HG02763 (cell line): ENCODE results near the gene MTMR12.
"Not testable (repeated sequence)": the region's sequence is repeated elsewhere in the genome, so short reads cannot be mapped to it uniquely, and the experiment has no call there.

Source experiments
- ATAC-seq: cut with Tn5 transposase; IDR thresholded peaks from one replicate; pipeline ENCODE4 v1.9.1; 2021; ENCODE audit warnings: mild to moderate bottlenecking, moderate library complexity; ENCODE audit not compliant: unreplicated experiment

Gene MTMR12

GRCh38 chr5:32241034-32241783, 71.5 kb downstream of the MTMR12 start:
- no peak for ATAC-seq

GRCh38 chr5:32239385-32239784, 73.4 kb downstream of the MTMR12 start:
- no peak for ATAC-seq

DNA sequence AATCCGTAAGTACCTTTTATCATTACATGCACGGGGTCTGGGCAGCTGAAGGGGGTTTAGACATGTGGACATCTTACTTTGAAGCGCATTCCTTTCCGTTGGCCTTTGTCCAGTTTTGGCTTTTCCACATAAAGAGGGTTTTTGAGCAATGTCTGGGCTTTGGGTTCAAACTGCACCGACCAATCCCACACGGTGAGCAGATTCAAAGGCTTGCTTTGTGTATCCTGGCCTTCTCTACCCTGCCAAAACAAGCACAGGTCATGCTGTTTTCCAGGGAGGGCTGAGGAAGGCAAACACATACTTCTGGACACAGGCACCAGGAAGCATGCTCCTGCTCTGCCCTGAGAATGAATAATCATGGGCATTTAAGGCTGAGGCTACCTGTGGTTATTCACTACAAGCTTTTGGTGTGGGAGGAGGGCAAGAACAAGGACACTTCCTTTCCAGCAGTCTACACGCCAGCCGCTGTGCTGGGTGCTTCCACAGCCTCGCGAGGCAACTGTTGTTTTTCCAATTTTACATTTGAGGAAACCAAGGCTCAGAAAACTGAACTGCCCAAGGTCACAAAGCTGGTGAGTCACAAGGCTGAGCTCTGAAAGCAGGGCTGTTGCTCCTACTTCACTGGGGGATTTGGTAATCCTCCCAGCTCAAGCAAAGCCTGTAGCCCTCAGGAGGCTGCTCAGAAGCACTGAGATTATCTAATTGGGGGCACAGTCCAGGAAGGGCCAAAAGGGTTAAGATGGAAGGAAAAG, 78.9 kb downstream of the MTMR12 start:
- no peak for ATAC-seq

- no peak for ATAC-seq
Observed at GRCh38 chr5:32233220-32233695, 79.5 kb downstream of the MTMR12 start.

- ATAC-seq = peak; percentile 67
Observed at GRCh38 chr5:32232441-32233219, 80.1 kb downstream of the MTMR12 start.

DNA sequence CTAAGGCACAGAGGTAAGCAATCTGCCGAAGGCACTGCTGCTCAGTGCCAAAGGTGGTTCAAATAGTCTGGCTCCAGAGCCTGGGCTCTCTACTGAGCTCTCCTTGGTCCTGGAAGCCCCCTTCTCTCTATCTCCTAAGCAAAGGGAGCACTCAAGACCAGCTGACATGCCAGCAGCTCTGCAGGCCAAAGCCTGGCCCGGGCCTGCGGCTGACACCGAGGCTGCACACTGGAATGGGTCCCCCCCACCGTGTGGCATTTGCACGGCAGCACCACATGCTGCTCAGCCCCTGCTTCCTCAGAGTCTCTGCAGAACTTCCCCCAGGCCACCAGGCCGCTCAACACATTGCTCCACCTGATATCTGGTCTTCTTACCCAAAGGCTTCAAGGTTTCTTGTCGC, 80.8 kb downstream of the MTMR12 start:
- ATAC-seq = no peak

DNA sequence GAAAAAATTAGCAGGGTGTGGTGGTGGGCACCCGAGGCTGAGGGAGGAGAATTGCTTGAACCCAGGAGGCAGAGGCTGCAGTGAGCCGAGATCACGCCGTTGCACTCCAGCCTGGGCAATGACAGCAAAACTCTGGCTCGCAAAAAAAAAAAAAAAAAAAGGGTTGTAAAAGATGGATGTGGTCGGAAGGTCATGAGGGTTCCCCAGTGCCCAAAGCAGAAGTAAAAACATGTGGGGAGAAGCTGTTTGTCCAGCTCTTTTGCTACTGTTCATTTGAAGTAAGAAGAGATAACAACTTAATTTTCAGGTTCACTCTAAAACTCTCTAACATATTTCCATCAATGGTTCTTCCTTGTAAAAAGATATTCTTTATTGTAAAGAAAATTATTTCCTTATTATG, 81.5 kb downstream of the MTMR12 start:
- ATAC-seq = no peak

- no peak for ATAC-seq
Observed at GRCh38 chr5:32230356-32231099, 82.2 kb downstream of the MTMR12 start.

DNA sequence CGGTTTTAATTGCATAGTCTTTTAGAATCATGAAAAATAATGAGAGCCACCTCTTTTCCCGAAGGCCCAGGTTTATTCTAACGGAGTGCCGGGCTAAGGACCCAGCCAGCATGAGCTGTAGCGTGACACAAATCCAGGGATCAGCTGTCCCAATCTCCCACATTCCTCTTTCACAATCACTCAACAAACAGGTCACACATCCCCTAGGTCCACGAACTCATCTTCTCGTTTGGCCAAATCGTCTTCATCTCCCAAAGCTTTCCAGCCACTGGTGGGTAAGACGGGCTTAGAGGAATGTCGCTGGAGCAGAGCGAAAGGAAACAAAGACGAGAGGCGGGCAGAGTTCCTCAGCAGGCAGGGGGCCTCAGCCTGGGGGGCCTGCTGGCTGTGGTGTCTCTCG, 83.2 kb downstream of the MTMR12 start:
- no peak for ATAC-seq

DNA sequence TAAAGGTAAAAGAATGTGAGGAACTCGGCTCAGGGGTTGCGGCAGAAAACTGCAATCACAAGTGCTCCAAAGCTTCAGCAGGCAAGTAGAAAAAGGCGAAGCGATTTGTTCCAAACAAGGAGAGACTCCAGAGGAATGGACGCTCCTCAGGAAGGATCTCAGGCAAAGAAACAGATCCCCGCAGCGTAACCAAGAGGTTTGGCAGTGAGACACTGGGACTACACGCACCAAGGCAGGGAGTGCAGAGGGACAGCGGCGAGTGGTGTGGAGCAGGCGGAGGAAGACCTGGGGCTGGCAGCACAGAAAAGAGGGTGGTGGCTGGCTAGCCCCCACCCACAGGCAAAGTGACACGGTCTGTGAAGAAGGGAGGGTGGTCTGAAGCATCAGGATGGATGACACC, 83.9 kb downstream of the MTMR12 start:
- no peak for ATAC-seq

DNA sequence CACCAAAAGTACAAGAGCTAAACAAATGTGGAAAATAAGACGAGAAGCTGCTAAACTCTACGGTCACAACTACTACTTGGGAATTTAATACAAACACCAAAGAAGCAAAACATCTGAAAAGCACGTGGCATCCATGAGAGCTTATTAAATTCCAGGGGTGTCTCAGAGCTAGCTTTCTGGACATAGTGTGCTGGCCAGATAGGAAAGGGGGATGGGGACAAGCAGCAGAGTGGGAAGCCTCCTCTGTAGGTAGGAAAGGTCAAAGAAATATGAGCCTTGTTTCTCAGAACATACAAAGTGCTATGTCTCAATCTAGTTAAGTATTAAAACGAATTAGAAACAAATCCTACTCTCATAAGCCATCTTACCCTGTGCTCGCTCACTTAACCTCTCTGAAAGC, 87.3 kb downstream of the MTMR12 start:
- ATAC-seq = no peak

DNA sequence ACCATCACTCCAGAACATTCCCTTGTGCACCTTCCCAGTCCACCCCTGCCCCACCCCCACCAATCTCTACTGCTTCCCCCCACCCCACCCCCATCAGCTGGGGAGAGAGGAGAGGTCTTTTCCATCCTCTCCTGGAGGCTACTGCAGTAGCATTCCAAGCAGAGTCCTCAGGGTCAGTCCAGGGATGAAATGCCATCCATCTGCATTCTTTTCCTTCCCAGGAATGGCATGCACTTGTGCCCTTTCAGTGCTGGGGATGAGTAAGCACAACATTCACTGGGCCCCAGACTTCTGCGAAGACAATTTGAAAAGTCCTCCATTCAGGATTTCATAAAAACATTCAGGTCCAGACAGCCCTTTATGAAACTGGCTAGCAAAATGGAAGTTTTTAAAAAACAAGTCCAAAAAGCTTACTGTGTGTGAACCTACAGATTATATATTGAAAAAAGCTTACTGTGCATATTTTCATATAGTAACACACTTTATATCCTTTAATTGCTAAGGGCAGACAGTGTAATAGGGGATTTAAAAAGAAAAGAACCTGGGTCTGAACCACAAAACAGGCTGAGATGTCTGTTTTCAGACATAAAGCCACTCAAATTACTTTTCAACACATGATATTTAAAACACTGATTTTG, 88.6 kb downstream of the MTMR12 start:
- ATAC-seq = no peak

DNA sequence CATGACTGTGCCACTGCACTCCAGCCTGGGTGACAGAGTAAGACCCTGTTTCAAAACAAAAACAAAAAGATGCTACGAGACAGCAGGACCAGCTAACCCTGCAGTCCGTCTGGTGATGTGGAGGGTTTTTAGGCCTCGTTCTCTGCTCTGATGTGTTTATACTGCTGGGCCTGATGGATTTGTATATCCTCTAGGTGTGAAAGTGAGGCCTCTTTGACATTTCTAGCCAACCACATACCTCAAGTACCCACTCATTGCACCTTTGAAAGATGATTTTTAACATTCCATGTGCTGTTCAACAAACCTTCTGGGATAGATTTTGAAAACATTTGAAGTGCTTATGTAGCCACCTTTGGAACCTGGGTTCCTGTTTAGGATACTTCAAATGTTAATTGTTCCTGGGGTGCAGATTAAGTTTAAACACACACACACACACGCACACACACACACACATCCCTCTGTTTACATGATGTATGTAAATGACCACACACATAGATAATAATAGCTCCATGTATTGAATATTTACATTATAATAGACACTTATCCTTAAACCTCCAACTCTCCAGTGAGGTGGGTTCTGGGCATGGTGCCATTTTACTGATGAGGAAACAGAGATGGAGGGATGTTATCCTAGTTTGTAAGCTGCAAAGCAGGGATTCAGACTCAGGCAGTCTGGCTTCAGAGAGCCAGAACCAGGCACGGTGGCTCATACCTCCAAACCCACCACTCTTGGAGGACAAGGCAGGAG, 89.8 kb downstream of the MTMR12 start:
- no peak for ATAC-seq

DNA sequence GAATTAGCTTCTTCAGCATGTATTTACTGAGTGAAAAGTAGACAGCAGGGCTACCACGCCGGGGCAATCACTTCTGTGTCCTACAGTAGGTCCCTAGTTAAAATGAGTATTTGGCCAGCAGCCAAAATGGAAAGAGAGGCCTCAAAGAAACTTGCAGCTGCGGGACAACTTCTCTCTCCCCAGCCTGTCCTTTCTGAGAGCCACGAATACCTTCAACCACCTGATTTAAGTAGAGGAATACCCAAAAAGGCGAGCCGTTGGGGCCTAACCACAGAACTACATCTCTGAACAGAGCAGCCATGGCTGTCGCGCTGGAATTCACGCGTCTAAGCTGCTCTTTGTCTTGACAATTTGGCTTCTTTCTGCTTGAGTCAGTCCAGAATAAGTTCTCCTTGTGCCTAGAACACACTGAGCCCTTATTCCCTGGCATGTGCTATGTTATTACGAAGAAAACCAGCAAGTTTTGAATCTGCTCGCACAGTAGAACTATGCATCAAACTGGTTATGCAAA, 94.8 kb downstream of the MTMR12 start:
- ATAC-seq = no peak

GRCh38 chr5:32214344-32214743, 98.4 kb downstream of the MTMR12 start:
- not testable (repeated sequence) for ATAC-seq

DNA sequence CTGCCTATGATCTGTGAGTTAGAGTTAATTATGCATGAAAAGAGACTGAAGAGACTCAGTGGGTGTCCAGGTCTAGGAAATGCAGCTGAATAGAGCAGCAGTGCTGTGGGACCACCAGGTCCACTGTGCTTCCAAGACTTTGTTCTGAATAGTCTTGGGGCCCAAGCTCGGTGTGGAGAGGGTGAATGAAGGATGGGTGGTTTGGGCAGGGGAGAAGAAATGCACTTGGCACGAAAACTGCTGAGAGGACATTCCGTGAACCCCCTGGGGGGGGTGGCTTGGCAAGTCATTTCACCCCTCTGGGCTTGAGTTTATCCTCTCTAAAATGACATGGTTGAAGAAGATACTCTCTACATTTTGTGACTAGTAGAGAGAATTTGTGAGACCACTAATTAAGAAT, 102.6 kb downstream of the MTMR12 start:
- no peak for ATAC-seq

DNA sequence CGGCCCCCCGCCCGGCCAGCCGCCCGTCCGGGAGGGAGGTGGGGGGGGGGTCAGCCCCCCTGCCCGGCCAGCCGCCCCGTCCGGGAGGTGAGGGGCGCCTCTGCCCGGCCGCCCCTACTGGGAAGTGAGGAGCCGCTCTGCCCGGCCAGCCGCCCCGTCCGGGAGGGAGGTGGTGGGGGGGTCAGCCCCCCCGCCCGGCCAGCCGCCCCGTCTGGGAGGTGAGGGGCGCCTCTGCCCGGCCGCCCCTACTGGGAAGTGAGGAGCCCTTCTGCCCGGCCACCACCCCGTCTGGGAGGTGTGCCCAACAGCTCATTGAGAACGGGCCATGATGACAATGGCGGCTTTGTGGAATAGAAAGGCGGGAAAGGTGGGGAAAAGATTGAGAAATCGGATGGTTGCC, 103.9 kb downstream of the MTMR12 start:
- ATAC-seq = not testable (repeated sequence)

- no peak for ATAC-seq
Observed at GRCh38 chr5:32207355-32207634, 105.4 kb downstream of the MTMR12 start.

DNA sequence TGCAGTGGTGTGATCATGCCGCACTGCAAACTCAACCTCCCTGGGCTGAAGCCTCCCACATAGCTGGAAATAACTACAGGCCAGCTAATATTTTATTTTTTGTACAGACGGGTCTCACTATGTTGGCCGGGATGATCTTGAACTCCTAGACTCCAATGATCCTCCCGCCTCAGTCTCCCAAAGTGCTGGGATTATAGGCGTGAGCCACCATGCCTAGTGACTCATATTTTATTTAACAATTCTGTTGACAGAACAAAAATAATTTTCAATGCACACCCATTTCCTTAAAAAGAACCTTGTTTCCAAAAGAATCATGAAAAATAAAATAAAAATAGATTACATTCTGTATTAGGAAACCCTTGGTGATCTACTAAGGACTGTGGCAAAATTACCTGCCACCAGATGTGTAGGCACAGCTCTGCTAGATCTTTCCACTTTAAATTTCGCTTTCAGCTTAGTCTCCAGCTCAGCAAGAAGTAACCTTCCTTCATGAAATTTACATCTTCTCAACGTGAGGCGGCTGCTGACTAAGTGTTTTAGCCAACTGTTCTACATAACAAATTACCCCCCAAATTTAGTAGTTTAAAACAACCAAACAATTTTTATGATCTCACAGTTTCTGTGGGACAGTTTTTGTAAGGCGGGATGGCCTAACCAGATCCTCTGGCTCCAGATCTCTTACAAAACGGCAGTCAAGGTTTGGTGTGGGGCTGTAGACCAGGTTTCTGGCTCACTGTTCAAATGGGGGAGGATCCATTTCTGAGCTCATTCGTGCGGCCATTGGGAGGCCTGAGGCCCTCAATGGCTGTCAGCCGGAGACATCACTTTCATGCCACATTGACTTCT, 106.0 kb downstream of the MTMR12 start:
- no peak for ATAC-seq
